ENCODE data around the gene HRH3.

HRH3 gene

GRCh38 chr20:62216636-62217566 lies 3.2 kb downstream of the HRH3 start:
- H2BK15ac ChIP-seq (ENCODE audit: low read depth, poor library complexity, severe bottlenecking) = no peak overlapping the region
- no peak overlapping the region for H3K4ac ChIP-seq (ENCODE audit: low read depth in 1 of 2, low read length in 2 of 2)
- H2BK12ac ChIP-seq (ENCODE audit: low read length in 2 of 2) = no peak overlapping the region
- no peak overlapping the region for H2AFZ ChIP-seq (ENCODE audit: low read depth, low read length)
- H3K4me1 ChIP-seq (ENCODE audit: control insufficient read depth, insufficient read depth, low read depth, low read length) = peaks cover 28% of the 10 kb centered on the region
- peaks cover 70 to 80% of the 10 kb centered on the region in 2 experiments for H3K27me3 ChIP-seq (ENCODE audit: control insufficient read depth in 1 of 2, insufficient read depth in 1 of 2, low read length in 2 of 2)
- H3K27ac ChIP-seq (ENCODE audit: low read length, poor library complexity, severe bottlenecking) = no peak overlapping the region
- no peak for DNase-seq
- no peak overlapping the region for H3K4me2 ChIP-seq (ENCODE audit: low read length, poor library complexity, severe bottlenecking)
- H2AK5ac ChIP-seq (ENCODE audit: low read length, severe bottlenecking) = no peak overlapping the region
- H3K9ac ChIP-seq (ENCODE audit: low read length) = no peak overlapping the region
- H4K8ac ChIP-seq (ENCODE audit: low read length) = no peak overlapping the region
- no peak overlapping the region for H3K23ac ChIP-seq (ENCODE audit: low read length in 2 of 2)
- no peak overlapping the region for H2BK5ac ChIP-seq (ENCODE audit: low read depth, low read length, poor library complexity, severe bottlenecking)
- H3K79me1 ChIP-seq (replicated peaks; ENCODE audit: low read length, poor library complexity, severe bottlenecking) = no peaks in the 10 kb centered on the region
- no peak overlapping the region for H2BK120ac ChIP-seq (ENCODE audit: low read depth, low read length)
- H3K4me3 ChIP-seq (ENCODE audit: insufficient read depth in 1 of 2, low read depth in 1 of 2, low read length in 2 of 2) = no peak overlapping the region
- H3K9me3 ChIP-seq (ENCODE audit: control insufficient read depth, low read length) = no peaks in the 10 kb centered on the region
- WGBS = 85% methylated on average over 26 of the region's 26 CpGs
- no peak overlapping the region for H3K18ac ChIP-seq (ENCODE audit: low read depth in 1 of 2, low read length in 2 of 2)
- no peak overlapping the region for H4K91ac ChIP-seq (ENCODE audit: low read length)
- no peak overlapping the region for H3K14ac ChIP-seq (ENCODE audit: low read length in 2 of 2)
- no peaks in the 10 kb centered on the region for H3K36me3 ChIP-seq (ENCODE audit: control insufficient read depth in 1 of 2, insufficient read depth in 2 of 2, low read depth in 1 of 2, low read length in 2 of 2)

- Histone ChIP-seq H3K4me1 (ENCODE audit: control insufficient read depth, insufficient read depth, low read depth, low read length) (peaks cover 26% of the 10 kb centered on the region), H2BK12ac (ENCODE audit: low read length in 2 of 2) (no peak overlapping the region), H2BK15ac (ENCODE audit: low read depth, poor library complexity, severe bottlenecking) (no peak overlapping the region), H2BK5ac (ENCODE audit: low read depth, low read length, poor library complexity, severe bottlenecking) (no peak overlapping the region), H3K14ac (ENCODE audit: low read length in 2 of 2) (no peak overlapping the region), H3K27ac (ENCODE audit: low read length, poor library complexity, severe bottlenecking) (no peak overlapping the region), H2AFZ (ENCODE audit: low read depth, low read length) (no peak overlapping the region), H3K79me1 (replicated peaks; ENCODE audit: low read length, poor library complexity, severe bottlenecking) (no peaks in the 10 kb centered on the region), H3K27me3 (ENCODE audit: control insufficient read depth in 1 of 2, insufficient read depth in 1 of 2, low read length in 2 of 2) (peaks cover 68 to 80% of the 10 kb centered on the region in 2 experiments), H3K18ac (ENCODE audit: low read depth in 1 of 2, low read length in 2 of 2) (no peak overlapping the region), H4K8ac (ENCODE audit: low read length) (no peak overlapping the region), H3K9ac (ENCODE audit: low read length) (no peak overlapping the region), H2BK120ac (ENCODE audit: low read depth, low read length) (no peak overlapping the region), H3K4me3 (ENCODE audit: insufficient read depth in 1 of 2, low read depth in 1 of 2, low read length in 2 of 2) (no peak overlapping the region), H3K4me2 (ENCODE audit: low read length, poor library complexity, severe bottlenecking) (no peak overlapping the region), H2AK5ac (ENCODE audit: low read length, severe bottlenecking) (no peak overlapping the region), H3K23ac (ENCODE audit: low read length in 2 of 2) (no peak overlapping the region), H3K9me3 (ENCODE audit: control insufficient read depth, low read length) (no peaks in the 10 kb centered on the region), H3K4ac (ENCODE audit: low read depth in 1 of 2, low read length in 2 of 2) (no peak overlapping the region), H4K91ac (ENCODE audit: low read length) (no peak overlapping the region), H3K36me3 (ENCODE audit: control insufficient read depth in 1 of 2, insufficient read depth in 2 of 2, low read depth in 1 of 2, low read length in 2 of 2) (no peaks in the 10 kb centered on the region)
- DNase-seq = no peak
- WGBS = 74% methylated on average over 39 of the region's 40 CpGs
These were observed 4.0 kb downstream of the HRH3 start for GRCh38 chr20:62215991-62216635.

- H3K14ac ChIP-seq (ENCODE audit: low read length in 2 of 2) = no peak overlapping the region
These were observed 4.8 kb downstream of the HRH3 start for GRCh38 chr20:62215020-62215990.

More at GRCh38 chr20:62215020-62215990, 4.8 kb downstream of the HRH3 start:
- Histone ChIP-seq H3K4me3 (ENCODE audit: insufficient read depth in 1 of 2, low read depth in 1 of 2, low read length in 2 of 2) (no peak overlapping the region), H3K9ac (ENCODE audit: low read length) (no peak overlapping the region), H2BK12ac (ENCODE audit: low read length in 2 of 2) (no peak overlapping the region), H2BK5ac (ENCODE audit: low read depth, low read length, poor library complexity, severe bottlenecking) (no peak overlapping the region), H3K4ac (ENCODE audit: low read depth in 1 of 2, low read length in 2 of 2) (no peak overlapping the region), H4K91ac (ENCODE audit: low read length) (no peak overlapping the region), H2AFZ (ENCODE audit: low read depth, low read length) (no peak overlapping the region), H3K4me2 (ENCODE audit: low read length, poor library complexity, severe bottlenecking) (no peak overlapping the region), H2BK15ac (ENCODE audit: low read depth, poor library complexity, severe bottlenecking) (no peak overlapping the region), H2AK5ac (ENCODE audit: low read length, severe bottlenecking) (no peak overlapping the region), H3K27ac (ENCODE audit: low read length, poor library complexity, severe bottlenecking) (no peak overlapping the region), H3K36me3 (ENCODE audit: control insufficient read depth in 1 of 2, insufficient read depth in 2 of 2, low read depth in 1 of 2, low read length in 2 of 2) (no peaks in the 10 kb centered on the region), H3K18ac (ENCODE audit: low read depth in 1 of 2, low read length in 2 of 2) (no peak overlapping the region), H4K8ac (ENCODE audit: low read length) (no peak overlapping the region), H3K27me3 (ENCODE audit: control insufficient read depth in 1 of 2, insufficient read depth in 1 of 2, low read length in 2 of 2) (peaks cover 67 to 80% of the 10 kb centered on the region in 2 experiments), H3K23ac (ENCODE audit: low read length in 2 of 2) (no peak overlapping the region), H3K79me1 (replicated peaks; ENCODE audit: low read length, poor library complexity, severe bottlenecking) (no peaks in the 10 kb centered on the region), H3K9me3 (ENCODE audit: control insufficient read depth, low read length) (no peaks in the 10 kb centered on the region), H2BK120ac (ENCODE audit: low read depth, low read length) (no peak overlapping the region), H3K4me1 (ENCODE audit: control insufficient read depth, insufficient read depth, low read depth, low read length) (peaks cover 19% of the 10 kb centered on the region)
- WGBS = 89% methylated on average over 29 of the region's 29 CpGs
- no peak for DNase-seq

All from mesenchymal stem cell (in vitro differentiated cells and primary cell).